HG03460 (cell line): ENCODE data around the gene MAP1LC3B2.

Source experiments
- ATAC-seq: cut with Tn5 transposase; IDR thresholded peaks from one replicate; pipeline ENCODE4 v1.9.1; 2021; ENCODE audit not compliant: unreplicated experiment

MAP1LC3B2 gene

DNA sequence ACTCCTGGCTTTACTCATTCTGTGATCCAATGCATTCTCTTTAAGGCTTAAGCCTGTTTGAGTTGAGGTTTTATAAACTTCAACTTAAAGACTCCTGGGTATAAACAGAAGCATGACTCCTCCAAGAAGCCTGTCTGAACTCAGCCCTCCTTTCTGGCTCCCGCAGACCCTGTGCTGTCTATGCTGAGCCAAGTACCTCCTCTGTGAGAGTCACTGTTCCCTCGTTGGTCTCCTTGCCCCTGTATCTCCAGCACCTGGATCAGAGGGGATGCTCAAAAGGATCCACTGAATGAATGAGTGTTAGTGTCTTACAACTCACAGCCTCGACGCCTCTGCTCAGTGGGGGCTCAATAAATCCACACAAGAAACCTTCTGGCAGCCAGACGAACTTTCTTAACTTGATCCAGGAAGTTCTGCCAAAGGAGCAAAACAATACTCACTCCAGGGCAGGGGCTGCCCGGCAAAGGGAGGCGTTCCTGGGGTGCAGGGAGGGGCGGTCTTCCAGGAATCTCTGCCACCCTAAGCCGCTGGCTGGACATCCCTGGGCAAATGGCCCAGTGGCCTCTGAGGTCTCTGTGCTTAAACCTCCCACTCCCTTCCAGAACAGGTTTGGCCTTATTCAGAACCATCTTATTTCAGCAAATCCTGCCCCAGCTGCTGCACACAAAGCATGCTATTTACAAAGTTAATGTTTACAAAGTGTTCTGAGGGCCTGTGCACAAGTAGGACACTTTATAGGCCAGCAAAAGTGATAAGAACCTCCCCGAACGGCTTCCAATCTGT is 32.9 kb downstream of the MAP1LC3B2 start:
- ATAC-seq = no peak

DNA sequence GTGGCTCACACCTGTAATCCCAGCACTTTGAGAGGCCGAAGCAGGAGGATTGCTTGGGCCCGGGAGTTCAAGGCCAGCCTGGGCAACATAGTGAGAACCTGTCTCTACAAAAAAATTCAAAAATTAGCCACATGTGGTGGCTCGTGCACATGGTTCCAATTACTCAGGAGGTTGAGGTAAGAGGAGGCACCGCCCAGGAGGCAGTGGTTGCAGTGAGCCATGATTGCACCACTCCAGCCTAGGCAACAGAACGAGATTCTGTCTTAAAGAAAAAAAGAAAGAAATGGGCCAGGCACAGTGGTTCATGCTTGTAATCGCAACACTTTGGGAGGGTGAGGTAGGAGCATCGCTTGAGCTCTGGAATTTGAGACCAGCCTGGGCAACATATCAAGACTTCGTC is 33.5 kb downstream of the MAP1LC3B2 start:
- no peak for ATAC-seq

DNA sequence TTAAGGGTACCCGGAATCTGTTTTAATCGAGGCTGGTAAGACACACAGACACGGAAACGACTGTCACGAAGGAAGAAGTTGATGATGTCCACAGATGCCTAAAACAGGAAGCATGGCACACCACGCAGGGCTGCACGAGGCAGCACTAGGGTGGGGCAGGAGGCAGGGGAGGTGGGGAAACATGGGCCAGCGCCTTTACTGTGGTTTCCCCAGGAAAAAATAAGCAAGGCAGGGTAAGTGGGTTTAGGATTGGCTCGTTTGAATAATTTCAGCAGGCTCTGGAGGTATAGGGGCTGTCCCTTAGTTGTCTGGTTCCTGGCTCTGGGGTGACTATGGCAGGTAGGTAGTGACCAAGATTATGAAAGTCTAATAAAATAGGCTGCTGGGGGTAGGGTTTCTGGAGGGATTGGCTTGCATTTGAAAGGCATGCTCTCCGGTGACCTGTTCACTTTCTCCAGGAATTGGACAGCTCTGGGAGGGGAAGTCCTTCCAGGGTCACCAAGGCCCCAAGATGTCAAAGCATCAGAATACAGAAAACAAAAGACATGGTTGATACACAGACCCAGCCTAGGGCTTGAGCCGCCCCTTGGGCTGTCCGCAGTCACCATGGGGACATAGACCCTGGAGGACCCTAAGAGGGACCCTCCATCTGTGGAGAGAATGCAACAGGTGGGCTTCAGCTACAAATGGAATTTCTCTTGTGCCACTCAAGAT is 35.3 kb downstream of the MAP1LC3B2 start:
- ATAC-seq = no peak

- ATAC-seq = no peak
Observed at GRCh38 chr12:116595186-116595585, 36.0 kb downstream of the MAP1LC3B2 start.

DNA sequence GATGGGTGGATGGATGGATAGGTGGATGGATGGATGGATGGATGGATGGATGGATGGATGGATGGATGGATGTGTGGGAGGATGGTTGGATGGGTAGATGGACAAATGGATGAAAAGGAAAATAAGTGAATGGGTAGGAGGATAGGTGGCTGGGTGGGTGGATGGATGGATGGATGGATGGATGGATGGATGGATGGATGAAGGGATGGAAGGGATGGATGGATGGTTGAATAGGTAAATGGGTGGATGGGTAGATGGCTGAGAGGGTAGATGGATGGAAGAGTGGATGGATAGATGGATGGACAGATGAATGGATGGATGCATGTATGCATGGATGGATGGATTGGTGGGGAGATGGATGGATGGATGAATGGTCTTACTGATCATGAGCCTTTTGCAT is 36.5 kb downstream of the MAP1LC3B2 start:
- ATAC-seq = no peak

DNA sequence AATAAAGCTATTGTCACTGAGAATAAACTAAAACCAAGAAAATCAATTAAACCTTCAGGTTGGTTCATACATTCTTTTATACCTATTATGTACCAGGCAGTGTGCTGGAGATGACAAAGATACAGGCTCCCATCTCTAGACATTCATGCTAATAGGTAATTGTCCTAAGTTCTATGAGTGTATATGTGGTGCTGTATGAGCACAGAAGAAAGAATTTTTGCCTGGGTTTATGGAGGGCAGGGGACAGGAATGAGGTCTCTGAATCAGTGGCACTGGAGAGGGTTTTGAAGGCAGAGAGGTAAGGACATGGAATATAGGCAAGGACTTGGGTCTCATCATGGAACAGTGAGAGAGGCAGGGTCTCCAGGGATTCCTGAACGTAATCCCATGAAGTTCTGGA is 38.7 kb downstream of the MAP1LC3B2 start:
- ATAC-seq = no peak

- ATAC-seq = no peak
Observed at GRCh38 chr12:116598311-116599284, 39.4 kb downstream of the MAP1LC3B2 start.

DNA sequence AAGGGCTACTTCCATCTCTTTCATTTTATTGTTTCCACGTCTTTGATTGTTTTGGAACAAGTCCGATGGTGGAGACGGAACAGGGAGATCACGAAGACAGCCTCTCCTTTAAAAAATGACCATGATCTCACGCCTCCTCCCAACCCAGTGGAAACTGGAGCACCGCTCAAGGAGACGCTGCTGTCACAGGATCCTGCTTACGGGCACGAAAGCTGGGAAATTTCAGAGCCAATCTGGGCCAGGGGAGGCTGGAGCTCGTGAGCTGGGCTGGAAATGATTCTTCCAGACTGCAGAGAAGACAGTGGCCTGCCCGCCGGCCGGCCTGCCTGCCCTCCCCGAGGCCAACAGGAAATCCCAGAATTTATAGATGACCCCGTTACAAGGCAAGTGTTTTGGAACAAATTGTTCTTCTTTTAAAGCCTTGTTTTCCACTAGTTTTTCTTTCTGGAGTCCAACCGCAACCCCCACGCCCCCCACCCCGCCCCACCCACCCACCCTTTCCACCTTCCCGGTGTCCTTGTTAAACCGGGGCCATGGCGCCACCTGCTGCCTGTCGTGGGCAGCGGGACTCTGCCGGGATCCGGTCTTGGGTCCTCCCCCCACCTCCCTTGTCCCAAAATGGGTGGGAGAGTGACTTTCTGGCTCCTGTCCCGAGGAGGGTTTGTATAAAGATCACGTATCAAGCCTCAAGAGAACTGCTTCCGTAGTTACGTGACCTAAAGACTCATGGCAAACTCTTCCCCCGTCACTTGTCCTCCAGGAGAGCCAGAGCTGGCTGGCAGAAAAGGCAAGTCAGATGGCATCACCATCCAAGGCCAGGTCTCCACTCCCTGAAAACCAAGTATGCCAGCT is 40.3 kb downstream of the MAP1LC3B2 start:
- ATAC-seq = no peak

DNA sequence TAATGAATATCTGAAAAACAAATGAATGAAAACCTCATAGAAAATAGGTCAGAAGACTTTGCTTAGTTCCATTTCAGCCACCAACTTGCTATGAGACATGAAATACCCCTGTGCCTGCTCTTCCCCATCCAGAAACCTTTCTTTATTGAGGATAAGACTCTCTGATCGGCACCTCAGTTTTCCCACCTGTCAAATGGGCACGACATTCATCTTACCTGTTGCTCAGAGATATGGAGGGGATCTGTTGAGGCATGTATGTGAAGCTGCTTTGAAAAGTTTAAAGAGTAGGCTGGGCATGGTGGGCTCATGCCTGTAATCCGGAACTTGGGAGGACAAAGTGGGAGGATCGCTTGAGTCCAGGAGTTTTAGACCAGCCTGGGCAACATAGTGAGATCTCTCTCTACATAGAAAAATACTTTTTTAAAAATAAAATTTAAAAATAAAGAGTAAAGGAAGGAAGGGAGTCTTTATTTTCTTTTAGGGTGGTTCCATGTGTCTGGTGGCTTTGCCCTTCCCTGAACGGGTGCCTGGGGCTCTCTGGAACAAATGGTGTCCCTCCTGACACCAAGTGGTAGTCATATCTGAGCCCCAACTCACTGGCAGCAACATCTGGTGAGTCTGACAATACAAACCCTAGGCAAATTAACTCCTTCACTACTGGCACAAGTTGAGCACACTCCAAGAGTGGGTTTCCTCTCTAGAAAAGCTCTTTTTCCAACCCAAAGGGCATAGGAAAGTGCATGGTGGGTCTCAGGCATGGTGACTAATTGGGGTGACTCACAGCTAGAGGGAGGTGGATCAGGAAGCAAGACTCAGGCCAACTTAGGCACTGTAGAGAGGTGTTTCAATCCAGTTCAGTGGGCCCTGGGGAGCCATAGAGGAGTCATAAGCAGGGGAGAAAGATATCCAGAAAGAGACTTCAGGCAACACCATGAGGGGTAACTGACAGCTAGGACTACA is 42.1 kb downstream of the MAP1LC3B2 start:
- ATAC-seq = no peak

DNA sequence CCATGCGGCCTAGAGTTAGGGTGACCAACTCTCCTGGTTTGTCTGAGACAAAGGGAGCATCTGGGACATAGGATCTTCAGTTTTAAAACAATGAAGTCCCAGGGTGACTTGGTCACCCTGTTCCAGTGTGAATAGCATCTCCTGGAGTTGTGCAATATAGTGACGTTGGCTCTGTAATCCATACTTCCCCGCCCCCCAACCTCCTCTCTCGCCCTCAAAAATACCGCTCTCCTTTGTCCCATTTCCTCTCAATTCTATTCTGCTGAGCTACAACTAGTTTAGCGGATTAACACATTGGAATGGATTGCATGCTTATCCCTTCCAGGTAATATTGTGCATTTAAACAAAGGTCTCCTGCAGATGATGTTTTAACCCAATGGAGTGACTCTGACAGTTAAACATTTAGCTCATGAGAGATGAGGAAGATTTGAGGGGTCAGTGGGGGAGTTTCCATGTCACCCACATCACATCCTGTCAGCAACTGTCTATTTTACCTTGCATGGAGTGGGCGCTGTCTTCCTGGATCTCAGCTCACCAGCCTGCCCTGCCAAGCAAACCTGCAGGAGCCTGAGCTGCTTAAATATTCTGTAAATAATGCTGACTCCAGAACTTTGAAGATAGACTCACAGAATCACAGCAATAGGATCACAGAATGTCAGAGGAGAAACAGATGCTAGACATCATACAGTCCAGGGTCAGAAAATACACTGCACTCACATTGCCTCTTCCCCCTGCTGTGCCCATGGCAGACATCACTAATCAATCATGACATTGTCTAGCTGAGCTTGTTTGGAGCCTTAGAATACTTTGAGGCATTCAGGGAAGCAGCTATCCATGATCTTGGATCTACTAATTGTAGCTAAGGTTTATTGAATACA is 43.0 kb downstream of the MAP1LC3B2 start:
- no peak for ATAC-seq

- ATAC-seq = no peak
Observed at GRCh38 chr12:116603546-116604177, 44.5 kb downstream of the MAP1LC3B2 start.

- no peak for ATAC-seq
Observed at GRCh38 chr12:116604178-116604895, 45.2 kb downstream of the MAP1LC3B2 start.

DNA sequence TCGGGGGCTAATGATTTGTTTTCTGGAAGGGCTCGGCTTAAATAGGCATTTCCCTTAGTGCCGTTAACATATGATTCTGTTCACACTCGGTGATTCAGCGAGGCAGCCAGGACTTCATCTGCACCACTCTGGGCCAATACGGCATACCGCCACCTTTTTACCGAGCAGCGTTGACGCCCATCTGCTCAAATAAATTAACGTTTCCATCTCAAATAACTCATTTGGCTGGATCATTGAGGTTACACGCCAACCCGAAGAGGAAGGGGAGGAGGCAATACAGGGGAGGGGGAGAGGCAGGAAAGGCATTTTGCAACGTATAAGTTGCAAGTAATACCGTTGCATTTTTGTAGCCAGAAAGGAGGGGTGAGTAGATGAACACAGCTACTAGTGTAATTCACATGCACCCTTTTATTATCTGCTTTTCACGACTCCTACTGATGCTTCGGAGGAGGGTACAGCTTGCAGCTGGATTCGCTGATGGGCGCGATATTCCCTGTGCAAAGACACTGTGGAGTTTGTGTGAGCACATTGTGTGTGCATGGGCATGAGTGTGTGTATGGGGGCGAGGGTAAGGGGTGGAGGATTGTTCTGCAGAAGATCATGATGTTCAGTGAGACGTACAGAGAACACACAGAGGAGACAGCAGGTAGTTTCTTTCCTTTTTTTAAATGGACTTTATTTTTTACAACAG is 45.9 kb downstream of the MAP1LC3B2 start:
- no peak for ATAC-seq

DNA sequence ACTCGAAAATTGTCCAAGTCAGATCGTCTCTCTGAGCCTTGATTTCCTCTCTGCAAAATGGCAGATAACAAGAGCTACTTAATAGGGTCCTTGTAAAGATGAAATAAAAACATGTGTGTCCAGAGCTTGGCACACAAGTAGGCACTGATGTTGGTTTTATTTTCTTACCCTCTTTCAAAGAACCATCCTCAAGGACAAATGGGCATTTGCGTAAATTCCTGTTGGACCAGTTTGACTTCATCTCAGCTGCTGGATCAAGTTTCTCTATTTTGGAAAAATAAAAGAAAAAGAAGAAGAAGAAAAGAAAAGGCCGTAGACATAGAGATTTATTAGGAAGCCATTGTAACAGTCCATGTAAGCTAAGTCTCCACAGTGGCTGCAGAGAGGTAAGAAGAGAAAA is 47.2 kb downstream of the MAP1LC3B2 start:
- ATAC-seq = no peak

DNA sequence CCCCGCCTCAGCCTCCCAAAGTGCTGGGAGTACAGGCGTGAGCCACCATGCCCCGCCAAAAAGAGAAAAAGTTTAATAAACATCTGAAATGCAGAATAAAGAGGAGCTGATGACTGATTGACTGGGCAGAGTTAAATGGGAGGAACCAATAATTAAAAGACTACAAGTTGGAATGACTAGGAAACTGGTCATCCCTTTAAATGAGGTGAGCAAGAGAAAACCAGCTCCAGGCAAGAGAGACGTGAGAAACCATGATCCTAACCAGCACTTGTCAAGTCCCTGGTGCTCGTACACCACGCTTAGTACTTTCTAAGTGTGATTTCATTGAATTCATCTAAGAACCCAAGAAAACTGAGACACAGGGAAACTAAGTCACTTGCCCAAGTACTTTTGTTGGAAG is 47.9 kb downstream of the MAP1LC3B2 start:
- no peak for ATAC-seq

- no peak for ATAC-seq
Observed at GRCh38 chr12:116609319-116610114, 50.3 kb downstream of the MAP1LC3B2 start.
